Muscle of leg (tissue), 11 donors: ENCODE measurements around the gene COL27A1. TPM values are rescaled to one million over a fixed set of nuclear protein-coding genes. Genes with fewer than 3 reads are reported as not detected.

Experiments used
- DNase-seq: peaks from one replicate; pipeline ENCODE4 v3.0.0; 2013
- H3K27ac ChIP-seq: one replicate; pipeline ENCODE4 v1.5.1; 2013; ENCODE audit warnings: mild to moderate bottlenecking, low read length, control low read depth
- H3K27me3 ChIP-seq: one replicate; pipeline ENCODE4 v1.6.1; 2013; ENCODE audit warnings: low read length; ENCODE audit not compliant: control insufficient read depth, insufficient read depth
- H3K36me3 ChIP-seq: one replicate; pipeline ENCODE4 v1.6.1; 2013; ENCODE audit warnings: low read length; ENCODE audit not compliant: control insufficient read depth, insufficient read depth
- H3K4me1 ChIP-seq: one replicate; pipeline ENCODE4 v1.6.1; 2013; ENCODE audit warnings: low read length; ENCODE audit not compliant: control insufficient read depth, insufficient read depth
- H3K4me3 ChIP-seq: one replicate; pipeline ENCODE4 v1.5.1; 2013; ENCODE audit warnings: low read length, control low read depth
- H3K9me3 ChIP-seq: replicated peaks from 2 replicates; pipeline ENCODE4 v1.6.1; 2013; ENCODE audit warnings: low read depth, low read length; ENCODE audit not compliant: control insufficient read depth
- WGBS: methylation state at CpG from one replicate; pipeline ENCODE4 v1.1.5; 2013; ENCODE audit warnings: missing lambda C conversion rate; ENCODE audit not compliant: insufficient coverage; 5-methylcytosine and 5-hydroxymethylcytosine counted together
- polyA plus RNA-seq, 8 donors: library from polyadenylated mRNA; unstranded; fragments of 120-200 nt; gene quantifications; one replicate each; pipeline versions ENCODE4 v1.2.1 to v1.2.3, GENCODE V29; 2013; ENCODE audit warnings: inconsistent platforms in 1 of 8, low replicate concordance in 1 of 8; ENCODE audit not compliant: insufficient read length in 8 of 8, insufficient read depth in 1 of 8
- total RNA-seq: library from RNA; stranded (reverse); fragments of 120-200 nt; gene quantifications from one replicate; pipeline ENCODE4 v1.2.4, GENCODE V29; 2013

COL27A1 gene
- total and polyA plus RNA-seq, 9 donors = 22.1 to 41.3 (median 33.9) TPM

DNA sequence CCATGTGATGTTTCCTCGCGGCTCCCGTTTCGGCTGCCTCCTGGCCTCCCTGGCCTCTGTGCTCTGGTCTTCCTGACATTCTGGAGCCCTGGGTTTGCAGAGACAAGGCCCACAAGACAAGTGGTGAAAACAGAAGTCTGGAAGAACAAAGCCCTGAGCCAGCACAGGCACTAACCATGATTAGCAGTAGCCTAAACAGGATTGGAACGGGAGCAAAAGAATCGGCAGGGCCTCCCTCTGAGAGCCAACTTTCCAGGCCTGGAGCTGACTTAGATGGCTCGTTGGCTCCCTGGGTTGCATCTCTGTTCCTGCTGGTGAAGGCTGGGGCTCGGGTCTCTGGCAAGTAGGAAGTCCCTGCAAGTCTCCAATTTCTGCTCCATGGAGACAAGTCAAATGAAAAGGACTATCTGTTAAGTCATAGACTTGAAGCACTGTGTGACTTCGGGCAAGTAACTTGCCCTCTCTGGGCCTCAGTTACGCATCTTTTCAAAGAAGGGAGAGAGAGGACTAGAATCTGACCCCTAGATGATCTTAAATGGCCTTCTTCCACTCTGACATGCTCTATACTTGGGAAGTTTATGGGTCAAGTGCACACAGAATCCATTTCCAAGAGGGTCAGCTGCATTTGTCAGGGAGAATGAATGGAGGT is 3.3 kb downstream of the COL27A1 start:
- Histone ChIP-seq H3K27ac (no peak overlapping the region), H3K36me3 (no peaks in the 10 kb centered on the region), H3K27me3 (peaks cover 21% of the 10 kb centered on the region), H3K4me1 (peaks cover 73% of the 10 kb centered on the region), H3K9me3 (no peaks in the 10 kb centered on the region), H3K4me3 (no peak overlapping the region)
- no peak for DNase-seq
- 58% methylated on average over 8 of the region's 10 CpGs for WGBS

DNA sequence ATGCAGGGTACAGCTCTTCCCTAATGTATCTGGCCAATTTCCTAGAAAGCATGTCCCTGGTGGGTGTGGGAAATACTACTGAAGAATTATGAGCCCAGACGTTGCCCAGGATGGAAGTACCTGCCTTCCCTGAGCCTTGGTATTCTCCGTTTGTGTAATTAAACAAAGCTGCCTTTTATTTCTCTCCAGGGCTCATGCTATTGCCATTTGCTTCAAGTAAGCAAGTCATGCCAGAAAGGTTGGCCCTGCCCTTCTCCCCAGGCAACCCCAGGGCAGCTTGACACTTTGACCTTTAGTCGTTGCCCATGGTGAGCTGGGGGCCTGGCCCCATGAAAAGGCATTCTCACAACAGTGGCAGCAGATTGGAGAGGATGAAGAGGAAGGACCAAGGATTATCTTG is 4.4 kb downstream of the COL27A1 start:
- no peak overlapping the region for H3K4me3 ChIP-seq
- WGBS = 33% methylated on average over 2 of the region's 3 CpGs
- no peak for DNase-seq
- H3K27ac ChIP-seq = no peak overlapping the region
- peaks cover 73% of the 10 kb centered on the region for H3K4me1 ChIP-seq
- peaks cover 11% of the 10 kb centered on the region for H3K27me3 ChIP-seq
- no peaks in the 10 kb centered on the region for H3K36me3 ChIP-seq
- H3K9me3 ChIP-seq = no peaks in the 10 kb centered on the region

DNA sequence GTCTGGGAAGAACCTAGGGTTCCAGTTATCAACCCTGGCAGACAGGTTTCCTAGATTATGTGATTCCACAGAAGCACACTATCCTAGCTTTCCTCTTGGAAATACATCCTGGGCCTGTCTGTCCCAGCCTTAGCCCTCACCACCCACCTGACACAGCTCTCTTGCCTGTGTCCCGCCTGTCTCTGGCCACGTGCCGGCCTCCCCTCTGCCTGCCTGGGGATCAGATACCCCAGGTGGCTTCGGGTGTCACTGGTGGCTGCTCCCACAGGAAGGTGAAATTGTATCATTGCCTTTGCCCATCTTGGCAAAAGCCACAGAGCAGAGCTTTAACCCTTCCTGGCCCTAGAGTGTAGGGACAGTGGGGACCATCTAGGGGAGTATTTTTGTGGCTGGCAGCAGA is 6.2 kb downstream of the COL27A1 start:
- H3K9me3 ChIP-seq = no peaks in the 10 kb centered on the region
- no peak overlapping the region for H3K27ac ChIP-seq
- no peak overlapping the region for H3K4me3 ChIP-seq
- WGBS = 73% methylated on average over 4 of the region's 4 CpGs
- DNase-seq = no peak
- H3K4me1 ChIP-seq = peaks cover 67% of the 10 kb centered on the region
- peaks cover 2% of the 10 kb centered on the region for H3K36me3 ChIP-seq
- peaks cover 5% of the 10 kb centered on the region for H3K27me3 ChIP-seq

DNA sequence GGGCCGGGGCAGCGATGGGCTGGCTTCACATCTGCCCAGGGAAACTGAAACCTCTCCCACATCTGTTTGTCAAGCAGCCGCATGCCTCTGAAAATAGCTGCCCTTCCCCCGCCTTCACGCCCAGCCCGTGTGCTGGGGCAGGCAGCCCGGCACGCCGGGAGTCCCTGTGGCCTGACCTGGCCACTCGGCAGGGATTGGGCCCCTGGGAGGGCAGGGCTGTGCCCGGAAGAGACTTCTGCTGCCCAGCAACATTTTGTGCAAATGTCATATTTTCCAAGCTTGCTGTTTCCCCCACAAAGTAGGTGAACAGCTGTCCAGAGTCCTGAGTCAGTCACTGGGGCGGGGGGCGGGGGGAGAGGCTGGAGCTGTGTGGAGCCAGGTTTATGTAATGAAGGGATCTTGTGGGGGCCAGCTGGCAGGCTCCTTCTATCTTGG is 8.2 kb downstream of the COL27A1 start:
- peaks cover 66% of the 10 kb centered on the region for H3K4me1 ChIP-seq
- peak overlapping the region; percentile 88 for H3K27ac ChIP-seq
- H3K9me3 ChIP-seq = no peaks in the 10 kb centered on the region
- H3K27me3 ChIP-seq = no peaks in the 10 kb centered on the region
- DNase-seq = peak; percentile 92
- H3K4me3 ChIP-seq = no peak overlapping the region
- WGBS = 2% methylated on average over 11 of the region's 13 CpGs
- peaks cover 12% of the 10 kb centered on the region for H3K36me3 ChIP-seq

DNA sequence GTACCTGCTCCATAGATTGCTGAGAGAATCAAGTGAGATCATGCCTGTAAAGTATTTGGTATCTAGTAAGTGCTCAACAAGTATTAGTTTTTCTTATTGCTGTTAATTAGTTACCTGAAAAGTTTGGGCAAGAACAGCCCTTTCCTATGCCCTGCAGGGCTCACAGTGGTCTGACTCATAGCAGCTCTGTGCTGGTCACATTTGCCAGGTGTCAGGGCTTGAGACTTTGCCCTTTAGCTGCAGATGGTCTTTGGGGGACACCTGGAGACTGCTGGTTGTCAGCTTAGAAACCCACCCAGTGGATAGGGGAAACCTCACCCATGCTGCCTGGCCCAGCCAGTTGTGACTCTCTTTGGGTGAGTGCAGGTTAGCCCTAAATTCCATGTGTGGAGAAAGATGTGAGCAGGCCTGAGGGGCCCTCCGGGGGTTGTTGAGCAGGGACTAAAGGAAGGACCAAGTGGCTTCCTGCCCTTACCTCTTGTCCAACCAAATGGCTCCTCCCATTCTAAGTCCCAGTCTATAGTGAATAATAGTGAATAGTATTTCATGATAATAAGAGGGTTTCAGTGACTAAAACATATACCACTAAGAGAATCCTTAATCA is 9.0 kb downstream of the COL27A1 start:
- no peak for DNase-seq
- Histone ChIP-seq H3K9me3 (no peaks in the 10 kb centered on the region), H3K4me1 (peaks cover 69% of the 10 kb centered on the region), H3K36me3 (peaks cover 17% of the 10 kb centered on the region), H3K4me3 (no peak overlapping the region), H3K27me3 (peaks cover 1% of the 10 kb centered on the region), H3K27ac (peak overlapping the region; percentile 88)
- WGBS = no CpG with 5 or more reads among the region's 1 CpG

DNA sequence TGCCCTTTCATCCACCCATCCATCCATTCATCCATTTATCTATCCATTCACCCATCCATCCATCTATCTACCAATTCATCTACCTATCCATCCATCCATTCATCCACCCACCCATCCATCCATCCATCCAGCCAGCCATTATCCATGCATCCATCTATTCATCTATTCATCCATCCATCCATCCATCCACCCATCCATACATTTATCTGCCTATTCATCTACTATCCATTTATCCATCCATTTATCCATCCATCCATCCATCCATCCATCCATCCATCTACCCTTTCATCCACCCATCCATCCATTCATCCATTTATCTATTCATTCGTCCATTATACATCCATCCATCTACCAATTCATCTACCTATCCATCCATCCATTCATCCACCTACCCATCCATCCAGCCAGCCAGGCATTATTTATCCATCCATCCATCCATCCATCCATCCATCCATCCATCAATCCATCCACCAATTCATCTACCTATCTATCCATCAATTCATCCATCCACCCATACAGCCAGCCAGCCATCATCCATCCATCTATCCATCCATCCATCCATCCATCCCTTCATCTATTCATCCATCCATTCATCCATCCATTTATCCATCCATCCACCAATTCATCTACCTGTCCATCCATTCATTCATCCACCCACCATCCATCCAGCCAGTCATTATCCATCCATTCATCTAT is 10.2 kb downstream of the COL27A1 start:
- 83% methylated on average over 1 of the region's 1 CpG for WGBS
- no peaks in the 10 kb centered on the region for H3K9me3 ChIP-seq
- DNase-seq = no peak
- H3K4me3 ChIP-seq = no peak overlapping the region
- no peak overlapping the region for H3K27ac ChIP-seq
- H3K4me1 ChIP-seq = peaks cover 76% of the 10 kb centered on the region
- H3K27me3 ChIP-seq = peaks cover 2% of the 10 kb centered on the region
- peaks cover 20% of the 10 kb centered on the region for H3K36me3 ChIP-seq

DNA sequence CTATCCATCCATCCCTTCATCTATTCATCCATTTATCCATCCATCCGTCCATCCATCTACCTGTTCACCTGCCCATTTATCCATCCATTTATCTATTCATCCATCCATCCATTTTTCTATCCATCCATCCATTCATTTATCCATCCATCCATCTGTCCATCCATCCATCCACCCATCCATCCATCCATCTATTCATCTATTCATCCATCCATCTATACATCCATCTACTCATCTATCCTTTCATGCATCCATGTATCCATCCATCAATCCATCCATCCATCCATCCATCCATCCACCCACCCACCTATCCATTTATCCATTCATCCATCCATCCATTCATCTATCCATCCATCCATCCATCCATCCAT is 10.8 kb downstream of the COL27A1 start:
- H3K4me3 ChIP-seq = no peak overlapping the region
- peaks cover 2% of the 10 kb centered on the region for H3K27me3 ChIP-seq
- peaks cover 21% of the 10 kb centered on the region for H3K36me3 ChIP-seq
- H3K27ac ChIP-seq = no peak overlapping the region
- DNase-seq = no peak
- WGBS = 91% methylated on average over 1 of the region's 1 CpG
- no peaks in the 10 kb centered on the region for H3K9me3 ChIP-seq
- peaks cover 77% of the 10 kb centered on the region for H3K4me1 ChIP-seq

DNA sequence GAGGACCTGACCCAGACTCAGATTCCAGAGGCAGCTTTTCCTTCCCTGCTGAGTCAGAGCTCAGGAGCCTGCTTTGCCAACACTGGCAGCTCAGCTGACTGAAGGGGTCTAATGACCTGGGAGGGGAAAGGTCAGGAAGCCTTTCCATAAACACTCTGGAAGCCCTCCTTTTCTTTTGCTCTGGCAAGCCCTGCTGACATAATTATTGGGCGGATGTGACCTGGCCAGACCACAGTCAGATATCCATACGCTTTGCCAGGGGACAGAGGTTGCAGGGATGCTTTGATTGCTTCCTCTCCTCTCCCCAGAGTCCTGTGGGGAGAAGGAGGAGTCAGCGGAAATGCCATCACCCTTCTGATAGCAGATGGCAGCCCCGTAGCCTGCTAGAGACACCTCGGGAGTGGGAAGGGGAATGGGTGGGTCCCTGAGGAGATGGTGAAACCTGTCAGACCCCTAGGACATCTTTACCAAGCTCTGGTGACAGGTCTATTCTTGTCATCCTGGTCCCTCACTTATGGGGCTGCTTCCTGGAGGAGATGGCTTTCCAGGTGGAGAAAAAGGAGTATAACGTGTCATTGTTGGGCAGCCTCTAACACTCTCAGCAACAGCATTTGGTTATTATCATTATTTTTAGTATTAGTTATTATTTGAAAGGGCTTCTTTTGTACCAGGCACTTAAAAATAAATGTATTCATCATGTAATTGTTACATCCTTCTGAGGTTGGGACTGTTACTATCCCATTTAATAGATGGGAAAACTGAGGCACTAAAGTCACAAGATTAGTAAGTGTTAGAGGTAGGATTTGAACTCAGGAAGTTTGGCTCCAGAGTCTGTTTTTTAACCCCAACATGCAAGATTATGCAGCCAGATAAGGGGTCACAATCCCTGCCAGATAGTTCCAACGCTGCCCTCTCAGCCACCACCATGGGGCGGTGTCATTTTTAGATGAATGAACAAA is 11.6 kb downstream of the COL27A1 start:
- Histone ChIP-seq H3K4me1 (peaks cover 77% of the 10 kb centered on the region), H3K36me3 (peaks cover 27% of the 10 kb centered on the region), H3K27me3 (peaks cover 2% of the 10 kb centered on the region), H3K27ac (peak overlapping the region; percentile 13), H3K4me3 (no peak overlapping the region), H3K9me3 (no peaks in the 10 kb centered on the region)
- no CpG with 5 or more reads among the region's 8 CpGs for WGBS
- DNase-seq = no peak

DNA sequence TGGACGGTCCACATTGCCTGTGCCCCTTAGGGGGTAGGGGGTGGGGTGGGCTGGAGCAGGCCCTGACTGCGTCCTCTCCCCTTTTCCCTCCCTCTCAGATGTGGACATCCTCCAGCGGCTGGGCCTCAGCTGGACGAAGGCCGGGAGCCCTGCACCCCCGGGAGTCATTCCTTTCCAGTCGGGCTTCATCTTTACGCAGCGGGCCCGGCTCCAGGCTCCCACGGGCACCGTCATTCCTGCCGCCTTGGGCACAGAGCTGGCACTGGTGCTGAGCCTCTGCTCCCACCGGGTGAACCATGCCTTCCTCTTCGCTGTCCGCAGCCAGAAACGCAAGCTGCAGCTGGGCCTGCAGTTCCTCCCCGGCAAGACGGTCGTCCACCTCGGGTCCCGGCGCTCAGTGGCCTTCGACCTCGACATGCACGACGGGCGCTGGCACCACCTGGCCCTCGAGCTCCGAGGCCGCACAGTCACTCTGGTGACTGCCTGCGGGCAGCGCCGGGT is 12.3 kb downstream of the COL27A1 start:
- no peaks in the 10 kb centered on the region for H3K9me3 ChIP-seq
- no peak overlapping the region for H3K4me3 ChIP-seq
- H3K27me3 ChIP-seq = peaks cover 2% of the 10 kb centered on the region
- H3K27ac ChIP-seq = no peak overlapping the region
- no peak for DNase-seq
- H3K36me3 ChIP-seq = peaks cover 31% of the 10 kb centered on the region
- 52% methylated on average over 33 of the region's 34 CpGs for WGBS
- H3K4me1 ChIP-seq = peaks cover 76% of the 10 kb centered on the region
